WI38 (cell line): ENCODE data around the gene RXYLT1.

Source experiments
- H3K4me3 ChIP-seq: 2 replicates; pipeline ENCODE4 v1.5.1; 2011; ENCODE audit warnings: low read depth, mild to moderate bottlenecking, control low read depth, low read length
- CTCF ChIP-seq: IDR thresholded peaks from 2 replicates; pipeline ENCODE4 v1.5.1; 2012; ENCODE audit warnings: low read depth, mild to moderate bottlenecking, control low read depth, low read length

Gene RXYLT1

GRCh38 chr12:63844391-63845341 is 65.0 kb downstream of the RXYLT1 start, which contains the start of gene SRGAP1:
Gene SRGAP1 (plus strand): TSS chr12:63844700. CDS start chr12:63844817, 117 bp downstream.
- peak within 1 kb of the TSS; percentile 82 for H3K4me3 ChIP-seq
- no peak for TF ChIP-seq CTCF

DNA sequence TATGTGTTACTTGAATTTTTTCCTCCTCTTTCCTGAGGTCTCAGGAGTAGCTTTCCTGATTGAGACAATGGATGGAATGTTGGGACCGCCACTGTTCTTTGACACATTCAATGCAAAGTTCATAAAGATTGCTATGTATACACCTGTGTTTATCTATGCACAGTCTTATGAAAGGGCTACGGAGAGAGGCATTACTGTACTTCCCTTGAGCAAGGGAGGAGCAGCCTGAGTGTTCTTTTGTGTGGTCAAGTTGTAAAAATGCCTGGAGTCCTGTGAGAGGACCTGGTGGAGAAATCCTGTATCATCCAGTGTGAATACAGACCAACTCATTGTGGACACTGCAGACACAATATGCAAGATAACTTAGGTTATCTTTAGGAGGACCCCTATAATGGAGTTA is 66.0 kb downstream of the RXYLT1 start:
- TF ChIP-seq CTCF: no peak
- H3K4me3 ChIP-seq: peak overlapping the region; percentile 82

DNA sequence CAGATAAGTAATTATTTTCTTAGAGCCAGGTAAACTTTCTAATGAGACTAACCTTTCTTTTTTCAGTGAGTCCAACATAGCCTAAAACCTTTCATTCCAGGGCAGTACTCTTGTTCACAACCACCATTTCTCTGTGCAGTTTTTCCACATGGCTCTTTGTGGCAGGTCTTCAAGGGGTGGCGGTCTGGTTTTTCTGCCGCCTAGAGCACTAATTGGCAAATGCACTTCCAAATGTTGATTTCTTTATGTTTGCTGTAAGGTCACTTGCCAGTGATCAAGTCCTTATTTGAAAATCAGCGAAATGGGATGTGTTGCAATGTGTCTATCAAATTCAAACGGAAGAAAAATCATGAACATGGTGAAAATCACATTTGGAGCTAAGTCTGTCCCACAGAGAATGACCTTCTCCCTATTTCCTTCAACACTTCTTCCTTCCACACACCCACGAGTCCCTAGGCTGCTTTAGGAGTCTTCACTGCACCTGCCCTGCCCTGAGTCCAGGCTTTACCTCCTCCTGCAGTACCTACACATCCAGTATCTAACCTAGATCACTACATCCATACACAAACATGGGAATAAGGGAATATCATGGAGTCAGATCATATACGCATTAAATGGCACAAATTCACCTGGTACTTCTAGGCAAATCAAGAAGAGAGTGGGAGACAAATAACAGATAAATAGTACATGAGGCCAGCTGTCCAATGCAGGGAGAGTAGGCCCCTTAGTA is 66.7 kb downstream of the RXYLT1 start:
- peak overlapping the region; percentile 82 for H3K4me3 ChIP-seq
- TF ChIP-seq CTCF: no peak

DNA sequence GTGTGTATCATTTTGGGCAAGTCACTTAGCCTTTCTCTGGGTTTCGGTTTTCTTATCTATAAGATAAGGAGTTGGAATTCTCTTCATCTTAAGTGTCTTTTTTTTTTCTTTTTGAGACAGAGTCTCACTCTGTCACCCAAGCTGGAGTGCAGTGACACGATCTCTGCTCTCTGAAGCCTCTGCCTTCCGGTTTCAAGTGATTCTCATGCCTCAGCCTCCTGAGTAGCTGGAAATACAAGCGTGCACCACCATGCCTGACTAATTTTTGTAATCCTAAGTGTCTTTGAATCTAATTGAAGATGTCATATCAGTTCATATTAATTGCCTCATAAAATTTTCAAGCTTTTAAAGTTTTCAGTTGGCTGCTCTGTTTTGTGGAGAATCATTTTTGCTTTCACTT is 68.7 kb downstream of the RXYLT1 start:
- TF ChIP-seq CTCF: no peak
- H3K4me3 ChIP-seq: 0 out of 2 replicates have a peak overlapping the region, but pooled peaks have one; percentile 3

GRCh38 chr12:63849106-63849620 is 69.5 kb downstream of the RXYLT1 start:
- no peak for TF ChIP-seq CTCF
- no peak overlapping the region for H3K4me3 ChIP-seq

GRCh38 chr12:63849641-63850040 is 69.9 kb downstream of the RXYLT1 start:
- H3K4me3 ChIP-seq: no peak overlapping the region
- TF ChIP-seq CTCF: no peak
